Skeletal muscle tissue (tissue), 4 donors: Measurements from ENCODE around the gene CECR2. TPM values are rescaled to one million over a fixed set of nuclear protein-coding genes. Genes with fewer than 3 reads are reported as not detected.

Experiments used
- H3K27ac ChIP-seq: one replicate; pipeline ENCODE4 v1.7.0; 2013; ENCODE audit warnings: mild to moderate bottlenecking, low read depth, low read length, inconsistent platforms
- H3K27me3 ChIP-seq, 3 donors: one replicate each; pipeline ENCODE4 v1.7.0; 2013; ENCODE audit warnings: low read length in 3 of 3; ENCODE audit not compliant: control insufficient read depth in 3 of 3, insufficient read depth in 3 of 3
- H3K36me3 ChIP-seq, 3 donors: one replicate each; pipeline ENCODE4 v1.7.0; 2013; ENCODE audit warnings: low read length in 3 of 3; ENCODE audit not compliant: control insufficient read depth in 3 of 3, insufficient read depth in 3 of 3
- H3K4me1 ChIP-seq, 3 donors: one replicate each; pipeline ENCODE4 v1.7.0; 2013; ENCODE audit warnings: low read length in 3 of 3, mild to moderate bottlenecking in 3 of 3; ENCODE audit not compliant: control insufficient read depth in 3 of 3, insufficient read depth in 3 of 3
- H3K4me3 ChIP-seq, 3 donors: one replicate each; pipeline ENCODE4 v1.7.0; 2013; ENCODE audit warnings: low read length in 3 of 3
- H3K9ac ChIP-seq, 3 donors: one replicate each; pipeline ENCODE4 v1.7.0; 2013; ENCODE audit warnings: low read length in 3 of 3, mild to moderate bottlenecking in 3 of 3, moderate library complexity in 2 of 3, low read depth in 1 of 3
- H3K9me3 ChIP-seq, 3 donors: one replicate each; pipeline ENCODE4 v1.7.0; 2013; ENCODE audit warnings: low read length in 3 of 3; ENCODE audit not compliant: control insufficient read depth in 3 of 3
- total RNA-seq: library from RNA; depleted of rRNA; stranded (reverse); fragments of >200 nt; gene quantifications from one replicate; pipeline ENCODE4 v1.2.3, GENCODE V29; 2014
- donor health status: Osteomylitis.

CECR2 gene
- total RNA-seq, 1 donor from 2014 or later, result 8.9 TPM

DNA sequence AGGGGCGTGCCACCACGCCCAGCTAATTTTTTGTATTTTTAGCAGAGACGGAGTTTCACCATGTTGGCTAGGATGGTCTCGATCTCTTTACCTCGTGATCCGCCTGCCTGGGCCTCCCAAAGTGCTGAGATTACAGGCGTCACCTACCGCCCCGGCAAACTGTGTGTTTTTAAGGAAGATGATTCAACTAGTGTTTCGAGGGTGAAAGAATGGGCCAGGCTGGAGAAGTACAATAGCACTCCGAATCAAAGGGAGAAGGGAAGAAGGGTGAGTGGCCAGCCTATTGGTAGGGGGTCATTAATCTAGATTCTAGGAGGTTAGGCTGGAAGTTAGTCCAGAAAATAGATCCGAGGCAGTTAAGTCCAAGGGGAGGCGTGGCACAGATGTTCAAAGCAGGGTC, 2.9 kb upstream of the CECR2 start:
- Histone ChIP-seq H3K9ac (no peak overlapping the region), H3K27ac (no peak overlapping the region), H3K27me3 (peaks cover 0 to 6% (median 2%) of the 10 kb centered on the region in 3 donors), H3K4me1 (peaks cover 13 to 16% (median 14%) of the 10 kb centered on the region in 3 donors), H3K36me3 (no peaks in the 10 kb centered on the region), H3K9me3 (no peaks in the 10 kb centered on the region), H3K4me3 (no peak overlapping the region)

DNA sequence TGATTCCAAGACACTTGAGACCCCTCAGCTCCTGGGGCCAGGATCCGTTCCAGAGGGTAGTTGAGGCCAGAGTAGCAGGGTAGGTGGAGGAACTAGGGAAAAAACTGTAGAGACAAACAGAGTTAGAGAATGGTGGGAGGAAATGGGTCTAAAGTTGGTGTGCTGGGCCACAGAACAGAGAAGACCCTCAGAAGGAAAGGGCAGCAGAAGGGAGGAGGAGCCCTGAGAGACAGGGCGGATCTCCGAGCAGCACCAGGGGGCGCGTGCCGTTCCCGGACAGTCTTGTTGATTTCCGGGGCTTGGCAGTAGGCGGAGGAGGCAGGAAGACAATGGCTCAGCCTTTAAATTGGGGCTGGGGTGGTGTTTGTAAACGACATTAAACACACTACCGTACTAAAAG, 2.4 kb upstream of the CECR2 start:
- Histone ChIP-seq H3K9ac (peak overlapping the region; percentile 4 to 61 (median 50)), H3K4me3 (peak overlapping the region in 2 of 3 donors; percentile 26 to 49), H3K36me3 (no peaks in the 10 kb centered on the region), H3K9me3 (no peaks in the 10 kb centered on the region), H3K27ac (no peak overlapping the region), H3K27me3 (peaks cover 0 to 6% (median 2%) of the 10 kb centered on the region in 3 donors), H3K4me1 (peaks cover 16 to 18% (median 17%) of the 10 kb centered on the region in 3 donors)

DNA sequence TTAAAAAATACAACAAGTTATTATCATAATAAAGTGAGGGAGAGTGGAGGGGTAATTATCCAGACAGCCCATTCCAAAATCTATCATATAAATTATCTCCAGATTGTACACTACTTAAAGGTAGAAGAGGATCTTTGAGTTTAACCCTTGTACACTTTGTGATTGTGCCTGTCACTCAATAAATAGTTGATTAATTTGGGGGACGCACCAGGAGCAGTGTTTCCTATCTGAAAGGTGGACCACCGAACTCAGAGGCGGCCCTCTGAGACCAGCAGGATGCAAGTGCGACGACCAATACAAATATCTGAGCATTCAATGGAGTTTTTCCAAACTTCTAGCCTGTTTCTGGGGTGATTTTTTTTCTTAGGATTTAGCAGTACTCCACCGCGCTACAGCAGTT, 1.1 kb upstream of the CECR2 start:
- peak overlapping the region; percentile 97 for H3K27ac ChIP-seq
- peaks cover 0 to 6% (median 2%) of the 10 kb centered on the region in 3 donors for H3K27me3 ChIP-seq
- H3K4me3 ChIP-seq, result peak overlapping the region; percentile 81 to 88 (median 83)
- H3K9me3 ChIP-seq, result no peaks in the 10 kb centered on the region
- peaks cover 16 to 20% (median 17%) of the 10 kb centered on the region in 3 donors for H3K4me1 ChIP-seq
- H3K9ac ChIP-seq, result peak overlapping the region; percentile 92 to 95 (median 93)
- no peaks in the 10 kb centered on the region for H3K36me3 ChIP-seq

DNA sequence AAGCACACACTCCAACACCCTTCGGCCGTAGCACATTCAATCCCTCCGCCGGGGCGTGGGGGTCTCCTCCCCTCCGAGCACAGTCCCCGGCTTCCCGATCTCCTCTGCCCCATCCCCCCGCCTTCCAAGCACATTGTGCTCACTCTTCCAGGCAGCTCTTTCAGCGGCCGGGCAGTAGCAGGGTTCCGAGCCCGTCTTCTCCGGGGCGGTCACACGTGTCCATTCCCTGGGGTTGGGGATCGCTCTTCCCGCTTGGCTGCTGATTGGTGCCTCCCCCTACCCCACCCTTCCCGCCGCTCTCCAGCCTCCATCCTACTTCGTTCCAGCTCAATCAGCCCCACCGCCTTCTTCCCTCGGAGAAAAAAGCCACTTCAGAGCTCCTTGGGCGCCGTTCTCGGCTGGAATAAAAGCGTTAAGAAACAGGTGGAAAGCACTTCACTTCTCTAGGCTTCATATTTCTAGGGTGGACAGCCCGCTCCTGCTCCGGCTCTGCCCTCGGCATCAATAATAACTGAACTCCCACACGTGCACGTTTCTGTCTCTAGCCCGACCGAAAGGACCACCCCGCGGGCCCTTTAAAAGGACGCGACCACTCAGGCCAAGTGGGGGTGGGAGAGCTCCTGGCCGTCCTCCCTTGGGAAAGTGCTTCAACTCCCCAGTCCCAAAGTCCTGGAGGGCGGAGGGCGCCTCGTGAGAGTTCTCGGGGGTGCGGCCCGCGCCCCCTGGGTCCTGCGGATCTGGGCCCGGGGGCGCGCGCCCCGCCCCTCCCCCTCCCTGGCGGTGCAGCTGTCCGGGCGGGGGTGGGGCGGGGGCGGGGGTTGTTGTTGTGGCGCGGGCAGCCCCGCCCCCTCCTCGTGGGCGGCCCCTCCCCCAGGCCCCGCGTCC, 464 bp upstream of the CECR2 start:
- Histone ChIP-seq H3K9me3 (no peaks in the 10 kb centered on the region), H3K27me3 (peaks cover 0 to 6% (median 2%) of the 10 kb centered on the region in 3 donors), H3K4me1 (peaks cover 17 to 20% (median 20%) of the 10 kb centered on the region in 3 donors), H3K9ac (peak overlapping the region; percentile 92 to 95 (median 93)), H3K36me3 (no peaks in the 10 kb centered on the region), H3K27ac (peak overlapping the region; percentile 97), H3K4me3 (peak overlapping the region; percentile 81 to 88 (median 83))

DNA sequence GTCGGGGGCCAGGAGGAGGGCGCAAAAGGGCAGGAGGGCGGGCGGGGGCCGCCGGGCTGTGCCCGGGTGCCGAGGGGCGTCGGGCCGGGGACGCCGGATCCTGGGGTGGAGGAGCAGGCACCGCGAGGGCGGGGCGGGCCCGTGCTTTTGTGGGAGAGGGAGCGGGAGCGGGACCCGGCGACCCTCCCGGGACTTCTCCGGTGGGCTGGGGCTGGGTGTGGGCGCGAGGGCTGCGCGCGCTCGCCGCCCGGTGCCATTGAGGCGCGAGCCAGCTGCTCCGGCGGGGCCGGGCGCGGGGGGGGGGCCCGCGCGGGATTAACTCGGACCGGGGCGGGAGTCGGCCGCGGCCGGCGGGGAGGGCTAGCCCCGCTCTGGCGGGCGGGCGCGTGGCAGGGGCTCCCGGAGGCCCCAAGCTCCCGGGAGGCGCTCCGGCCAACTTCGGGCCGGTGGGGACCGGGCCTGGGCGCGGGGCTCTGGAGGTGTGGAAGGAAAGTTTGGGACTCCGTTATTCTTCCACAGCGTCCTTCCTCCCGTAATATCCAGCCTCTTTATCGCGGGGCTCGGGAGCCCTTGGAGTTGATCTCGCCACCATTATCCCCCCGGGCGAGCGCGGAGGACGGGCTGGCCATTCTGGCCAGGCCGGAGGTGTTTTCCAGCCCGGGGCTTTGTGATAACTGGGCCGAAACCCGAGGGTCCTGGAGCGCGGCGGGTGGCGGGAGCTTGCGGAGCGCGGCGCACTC, 936 bp downstream of the CECR2 start:
- peak overlapping the region; percentile 96 for H3K27ac ChIP-seq
- H3K9me3 ChIP-seq, result no peaks in the 10 kb centered on the region
- peak overlapping the region; percentile 93 to 96 (median 94) for H3K9ac ChIP-seq
- H3K27me3 ChIP-seq, result peaks cover 0 to 6% (median 2%) of the 10 kb centered on the region in 3 donors
- H3K4me3 ChIP-seq, result peak overlapping the region; percentile 58 to 78 (median 76)
- H3K4me1 ChIP-seq, result peaks cover 25 to 31% (median 27%) of the 10 kb centered on the region in 3 donors
- no peaks in the 10 kb centered on the region for H3K36me3 ChIP-seq

DNA sequence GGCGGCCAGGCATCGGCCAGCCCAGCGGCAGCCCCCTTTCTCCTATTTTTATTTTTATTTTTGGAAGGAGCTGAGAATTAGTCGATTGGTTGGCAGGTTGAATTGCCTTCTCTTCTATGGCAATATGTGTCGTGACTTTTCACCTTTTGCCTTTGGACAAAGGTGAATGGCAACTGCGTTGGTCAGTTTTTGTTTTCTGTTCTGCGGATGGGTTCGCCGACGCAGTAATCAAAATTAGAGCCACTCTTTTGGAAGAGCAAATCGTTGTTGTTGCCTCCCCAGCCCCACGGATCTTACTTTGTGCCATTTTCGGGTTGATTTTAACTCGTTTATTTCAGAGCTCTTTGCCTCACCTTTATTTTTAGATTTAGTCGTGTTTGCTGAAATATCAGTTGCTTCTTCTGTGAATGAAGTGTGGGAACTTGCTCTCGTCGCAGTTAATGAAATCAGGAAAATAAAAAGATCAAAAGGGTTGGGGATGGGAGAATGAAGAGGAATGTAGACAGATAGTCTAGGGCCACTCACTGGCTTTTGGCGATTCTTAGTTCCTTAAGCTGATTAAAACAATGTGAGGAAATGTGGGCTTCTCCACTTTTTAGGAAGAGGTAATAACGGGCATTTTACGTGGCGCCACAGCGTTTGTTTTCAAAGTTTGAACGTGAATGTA, 1.6 kb downstream of the CECR2 start:
- H3K9me3 ChIP-seq, result no peaks in the 10 kb centered on the region
- no peaks in the 10 kb centered on the region for H3K36me3 ChIP-seq
- H3K27ac ChIP-seq, result peak overlapping the region; percentile 96
- H3K9ac ChIP-seq, result peak overlapping the region; percentile 93 to 96 (median 94)
- H3K4me1 ChIP-seq, result peaks cover 28 to 38% (median 32%) of the 10 kb centered on the region in 3 donors
- peak overlapping the region; percentile 58 to 78 (median 76) for H3K4me3 ChIP-seq
- H3K27me3 ChIP-seq, result peaks cover 0 to 6% (median 2%) of the 10 kb centered on the region in 3 donors

DNA sequence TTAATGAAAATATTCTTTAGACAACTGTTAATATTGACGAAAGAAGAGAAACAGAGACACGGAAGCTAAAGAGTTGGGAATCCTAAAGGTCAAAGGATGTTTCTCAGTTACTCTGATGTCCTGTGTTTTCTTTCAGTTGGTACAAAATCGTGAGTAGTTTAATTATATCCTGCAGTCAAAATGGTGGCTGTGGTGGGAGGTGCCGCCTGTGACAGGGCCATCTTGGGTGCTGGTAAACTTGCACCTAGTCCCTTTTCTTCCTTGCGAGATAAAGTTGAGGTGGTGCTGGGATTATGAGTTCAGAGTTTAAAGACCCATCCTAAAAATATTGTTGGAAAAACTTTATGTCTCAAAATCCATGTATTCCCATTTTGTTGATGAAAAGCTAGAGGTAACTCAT, 2.2 kb downstream of the CECR2 start:
- Histone ChIP-seq H3K4me1 (peaks cover 33 to 44% (median 37%) of the 10 kb centered on the region in 3 donors), H3K9ac (peak overlapping the region; percentile 93 to 96 (median 94)), H3K4me3 (peak overlapping the region; percentile 58 to 78 (median 76)), H3K27ac (peak overlapping the region; percentile 96), H3K36me3 (no peaks in the 10 kb centered on the region), H3K27me3 (peaks cover 0 to 6% (median 2%) of the 10 kb centered on the region in 3 donors), H3K9me3 (no peaks in the 10 kb centered on the region)

DNA sequence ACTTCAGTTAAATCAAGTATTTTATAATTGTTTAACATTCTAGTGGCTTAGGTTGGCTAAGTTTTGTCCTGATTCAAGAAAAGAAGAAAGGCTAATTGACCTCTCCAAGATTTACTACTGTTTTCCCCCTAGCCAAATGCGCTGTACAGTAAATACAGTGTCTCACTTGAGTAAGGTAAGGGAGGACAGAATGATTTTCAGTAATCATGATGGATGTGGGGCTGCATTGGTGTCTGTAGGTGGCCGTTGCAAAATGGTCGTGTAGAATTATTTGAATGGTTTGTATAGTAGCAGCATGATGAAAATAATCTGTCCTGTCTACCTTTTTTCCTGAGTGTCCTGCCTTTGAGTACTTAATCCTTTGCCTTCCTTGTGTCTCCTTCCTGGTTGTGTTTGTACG, 4.6 kb downstream of the CECR2 start:
- Histone ChIP-seq H3K9ac (no peak overlapping the region), H3K4me1 (peaks cover 28 to 37% (median 33%) of the 10 kb centered on the region in 3 donors), H3K4me3 (no peak overlapping the region), H3K36me3 (no peaks in the 10 kb centered on the region), H3K27me3 (peaks cover 0 to 2% (median 0%) of the 10 kb centered on the region in 3 donors), H3K27ac (peak overlapping the region; percentile 13), H3K9me3 (no peaks in the 10 kb centered on the region)

DNA sequence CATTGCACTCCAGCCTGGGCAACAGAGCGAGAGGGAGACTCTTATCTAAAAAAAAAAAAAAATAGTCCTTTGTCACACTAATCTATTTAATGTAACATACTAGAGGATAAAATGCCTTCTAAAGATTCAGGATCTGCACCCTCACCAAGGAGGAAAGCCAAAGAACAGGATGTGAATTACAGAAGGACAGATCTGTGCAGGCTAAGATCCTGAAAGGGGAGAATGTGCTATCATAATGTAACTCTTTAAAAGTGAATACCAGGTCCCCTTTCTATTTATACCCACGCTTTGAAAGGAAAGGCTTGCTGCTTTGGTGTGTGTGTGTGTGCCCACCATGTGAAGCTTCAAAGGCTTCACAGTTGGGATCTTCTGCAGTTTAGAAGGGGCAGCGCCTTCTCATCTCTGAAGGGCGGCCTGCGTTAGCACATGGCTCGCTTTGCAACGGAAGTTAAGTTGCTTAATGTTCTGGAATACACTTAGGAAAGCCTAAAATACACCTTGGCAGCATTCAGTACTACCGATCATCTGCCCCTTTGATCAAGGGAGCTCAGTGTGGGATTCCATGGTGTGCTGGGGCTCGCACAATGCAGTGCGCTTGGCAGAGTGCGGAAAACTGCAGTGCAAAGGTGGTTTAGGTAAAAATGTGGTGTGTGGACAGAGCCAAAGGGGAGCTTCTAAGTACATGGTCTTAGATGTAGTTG, 6.8 kb downstream of the CECR2 start:
- H3K27ac ChIP-seq, result peak overlapping the region; percentile 55
- peak overlapping the region in 2 of 3 donors; percentile 27 to 46 for H3K4me3 ChIP-seq
- no peaks in the 10 kb centered on the region for H3K9me3 ChIP-seq
- peaks cover 44 to 55% (median 44%) of the 10 kb centered on the region in 3 donors for H3K4me1 ChIP-seq
- no peaks in the 10 kb centered on the region for H3K36me3 ChIP-seq
- H3K27me3 ChIP-seq, result peaks cover 0 to 2% (median 0%) of the 10 kb centered on the region in 3 donors
- H3K9ac ChIP-seq, result peak overlapping the region; percentile 48 to 66 (median 55)
